Fibroblast of the aortic adventitia (primary cell): ENCODE results near the gene AGBL3. TPM values are rescaled to one million over a fixed set of nuclear protein-coding genes. Genes with fewer than 3 reads are reported as not detected.
"Not testable (repeated sequence)": the region's sequence is repeated elsewhere in the genome, so short reads cannot be mapped to it uniquely, and the experiment has no call there.

ENCODE experiments used
- DNase-seq: peaks from one replicate; pipeline ENCODE4 v3.0.0-alpha.2; 2010; ENCODE audit warnings: low read depth
- H3K4me3 ChIP-seq: 2 replicates; pipeline ENCODE4 v1.5.1; 2011; ENCODE audit warnings: low read depth, mild to moderate bottlenecking, control low read depth, low read length, moderate library complexity
- total RNA-seq: library from RNA; depleted of rRNA; stranded (reverse); fragments of >200 nt; gene quantifications from 2 replicates; pipeline ENCODE4 v1.2.3, GENCODE V29; 2012; ENCODE audit warnings: low replicate concordance
- TF ChIP-seq, protein P1 (sequence below): IDR thresholded peaks from 2 replicates; pipeline ENCODE4 v1.5.1; 2011; ENCODE audit warnings: mild to moderate bottlenecking, low read length, control low read depth, inconsistent platforms; ENCODE audit not compliant: insufficient read depth

The AGBL3 gene
- total RNA-seq, 1 donor, result 2.9 TPM

GRCh38 chr7:135109562-135109961 is 123.3 kb downstream of the AGBL3 start:
- TF ChIP-seq, protein P1, sequence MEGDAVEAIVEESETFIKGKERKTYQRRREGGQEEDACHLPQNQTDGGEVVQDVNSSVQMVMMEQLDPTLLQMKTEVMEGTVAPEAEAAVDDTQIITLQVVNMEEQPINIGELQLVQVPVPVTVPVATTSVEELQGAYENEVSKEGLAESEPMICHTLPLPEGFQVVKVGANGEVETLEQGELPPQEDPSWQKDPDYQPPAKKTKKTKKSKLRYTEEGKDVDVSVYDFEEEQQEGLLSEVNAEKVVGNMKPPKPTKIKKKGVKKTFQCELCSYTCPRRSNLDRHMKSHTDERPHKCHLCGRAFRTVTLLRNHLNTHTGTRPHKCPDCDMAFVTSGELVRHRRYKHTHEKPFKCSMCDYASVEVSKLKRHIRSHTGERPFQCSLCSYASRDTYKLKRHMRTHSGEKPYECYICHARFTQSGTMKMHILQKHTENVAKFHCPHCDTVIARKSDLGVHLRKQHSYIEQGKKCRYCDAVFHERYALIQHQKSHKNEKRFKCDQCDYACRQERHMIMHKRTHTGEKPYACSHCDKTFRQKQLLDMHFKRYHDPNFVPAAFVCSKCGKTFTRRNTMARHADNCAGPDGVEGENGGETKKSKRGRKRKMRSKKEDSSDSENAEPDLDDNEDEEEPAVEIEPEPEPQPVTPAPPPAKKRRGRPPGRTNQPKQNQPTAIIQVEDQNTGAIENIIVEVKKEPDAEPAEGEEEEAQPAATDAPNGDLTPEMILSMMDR, result no peak
- DNase-seq, result no peak

DNA sequence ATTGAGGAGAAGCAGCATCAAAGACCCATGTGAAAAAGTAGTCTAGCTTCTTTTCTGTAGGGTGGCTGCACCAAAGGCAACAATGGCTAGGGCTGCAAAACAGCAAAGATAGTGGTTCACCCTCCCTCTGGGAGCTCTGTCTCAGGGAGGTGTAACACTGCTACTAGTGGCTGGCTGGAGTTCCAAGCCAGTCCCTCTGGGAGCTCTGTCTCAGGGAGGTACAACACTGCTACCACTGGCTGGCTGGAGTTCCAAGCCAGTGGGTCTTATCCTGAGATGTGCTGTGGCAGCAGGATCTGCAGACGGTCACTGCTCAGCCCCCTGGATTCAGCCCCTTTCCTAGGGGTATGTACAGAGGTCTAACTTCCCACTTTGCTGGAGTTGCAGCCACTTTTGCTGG is 123.7 kb downstream of the AGBL3 start:
- no peak for DNase-seq
- TF ChIP-seq, protein P1, result no peak
- H3K4me3 ChIP-seq, result no peak overlapping the region

More at GRCh38 chr7:135109562-135109961, 123.3 kb downstream of the AGBL3 start:
- no peak overlapping the region for H3K4me3 ChIP-seq

GRCh38 chr7:135111379-135111778 is 125.1 kb downstream of the AGBL3 start:
- TF ChIP-seq, protein P1, result no peak
- DNase-seq, result peak; percentile 7
- no peak overlapping the region for H3K4me3 ChIP-seq

DNA sequence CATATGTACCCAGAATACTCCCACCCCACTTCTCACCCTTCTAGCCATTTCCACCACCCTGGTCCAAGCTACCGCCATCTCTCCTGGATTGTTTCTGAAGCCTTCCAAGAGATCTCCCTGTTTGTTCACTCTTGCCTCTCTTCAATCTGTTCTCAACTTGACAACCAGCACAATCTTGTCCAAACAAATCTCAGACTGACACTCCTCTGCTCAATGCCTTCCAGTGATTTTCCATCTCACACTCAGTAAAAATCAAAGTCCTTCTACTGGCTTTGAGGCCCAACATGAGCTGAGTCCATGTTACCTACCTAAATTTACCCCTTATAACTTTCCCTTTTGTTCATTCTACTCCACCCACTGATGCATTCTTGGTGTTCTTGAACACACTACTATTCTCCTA is 128.3 kb downstream of the AGBL3 start:
- TF ChIP-seq, protein P1, result no peak
- no peak for DNase-seq

DNA sequence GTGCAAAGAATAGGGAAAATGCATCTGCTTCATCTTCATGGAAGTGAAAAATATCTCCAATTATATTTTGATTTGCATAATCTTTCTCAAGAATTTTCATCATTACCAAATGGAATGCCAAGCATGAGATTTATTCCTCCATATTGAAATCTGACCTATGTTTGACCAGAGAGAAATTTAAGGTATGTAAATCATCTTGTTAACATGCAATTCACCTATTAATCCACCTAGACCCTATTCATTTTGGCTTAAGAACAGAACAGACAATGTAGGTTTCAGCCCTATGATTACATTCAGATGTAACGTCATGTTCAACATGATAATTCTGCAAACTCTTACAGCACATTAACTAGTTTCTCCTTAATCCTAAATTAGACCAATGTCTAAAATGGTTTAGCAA is 130.8 kb downstream of the AGBL3 start:
- no peak for DNase-seq
- TF ChIP-seq, protein P1, result no peak
- no peak overlapping the region for H3K4me3 ChIP-seq

More for the DNA sequence above, 128.3 kb downstream of the AGBL3 start:
- no peak overlapping the region for H3K4me3 ChIP-seq

- TF ChIP-seq, protein P1, result no peak
- no peak overlapping the region for H3K4me3 ChIP-seq
- DNase-seq, result no peak
Observed at GRCh38 chr7:135121868-135122267, 135.6 kb downstream of the AGBL3 start.

DNA sequence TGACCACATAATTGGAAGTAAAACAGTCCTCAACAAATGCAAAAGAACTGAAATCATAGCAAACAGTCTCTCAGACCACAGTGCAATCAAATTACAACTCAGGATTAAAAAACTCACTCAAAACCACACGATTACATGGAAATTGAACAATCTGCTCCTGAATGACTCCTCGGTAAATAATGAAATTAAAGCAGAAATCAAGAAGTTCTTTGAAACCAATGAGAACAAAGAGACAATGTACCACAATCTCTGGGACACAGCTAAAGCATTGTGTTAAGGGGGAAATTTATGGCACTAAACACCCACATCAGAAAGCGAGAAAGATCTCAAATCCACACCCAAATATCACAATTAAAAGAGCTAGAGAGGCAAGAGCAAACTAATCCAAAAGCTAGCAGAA is 138.3 kb downstream of the AGBL3 start:
- not testable (repeated sequence) for DNase-seq, H3K4me3 ChIP-seq
